HG03439 (cell line): ENCODE results near the gene NEFH.

Experiments
- ATAC-seq: cut with Tn5 transposase; IDR thresholded peaks from one replicate; pipeline ENCODE4 v1.9.1; 2021; ENCODE audit warnings: mild to moderate bottlenecking, moderate library complexity; ENCODE audit not compliant: unreplicated experiment

NEFH gene

GRCh38 chr22:29459773-29460172, 20.2 kb upstream of the NEFH start:
- ATAC-seq, result no peak

GRCh38 chr22:29461263-29461662, 18.8 kb upstream of the NEFH start:
- no peak for ATAC-seq

- no peak for ATAC-seq
Measured at GRCh38 chr22:29463629-29464028, 16.4 kb upstream of the NEFH start.

- no peak for ATAC-seq
Measured at GRCh38 chr22:29464581-29464980, 15.4 kb upstream of the NEFH start.

- no peak for ATAC-seq
Measured at GRCh38 chr22:29469755-29470154, 10.3 kb upstream of the NEFH start.

- no peak for ATAC-seq
Measured at GRCh38 chr22:29470159-29470855, 9.7 kb upstream of the NEFH start.

- ATAC-seq, result no peak
Measured at GRCh38 chr22:29473001-29473400, 7.0 kb upstream of the NEFH start.

GRCh38 chr22:29475550-29475949, 4.5 kb upstream of the NEFH start:
- ATAC-seq, result peak; percentile 60

- no peak for ATAC-seq
Measured at GRCh38 chr22:29476116-29476515, 3.9 kb upstream of the NEFH start.

- ATAC-seq, result no peak
Measured at GRCh38 chr22:29477723-29478318, 2.2 kb upstream of the NEFH start.

GRCh38 chr22:29478326-29479276, 1.4 kb upstream of the NEFH start:
- no peak for ATAC-seq

- ATAC-seq, result no peak
Measured at GRCh38 chr22:29480262-29480511, 169 bp downstream of the NEFH start.

- ATAC-seq, result no peak
Measured at GRCh38 chr22:29480512-29481264, 670 bp downstream of the NEFH start.

- ATAC-seq, result no peak
Measured at GRCh38 chr22:29481265-29482000, 1.4 kb downstream of the NEFH start.

- ATAC-seq, result no peak
Measured at GRCh38 chr22:29482253-29482652, 2.2 kb downstream of the NEFH start.

- no peak for ATAC-seq
Measured at GRCh38 chr22:29482726-29483125, 2.7 kb downstream of the NEFH start.

GRCh38 chr22:29483254-29483653, 3.2 kb downstream of the NEFH start:
- ATAC-seq, result no peak

GRCh38 chr22:29484642-29485041, 4.6 kb downstream of the NEFH start:
- ATAC-seq, result no peak

GRCh38 chr22:29485448-29485847, 5.4 kb downstream of the NEFH start:
- no peak for ATAC-seq

- no peak for ATAC-seq
Measured at GRCh38 chr22:29487426-29487986, 7.5 kb downstream of the NEFH start.
